ENCODE results near the gene LRP1. TPM values are rescaled to one million over a fixed set of nuclear protein-coding genes. Genes with fewer than 3 reads are reported as not detected.

The LRP1 gene
- total RNA-seq, 2 experiments from 2014 or later: 0.33 to 0.85 TPM

GRCh38 chr12:57223191-57224165 is 95.2 kb downstream of the LRP1 start:
- DNase-seq (peak; percentile 82), ATAC-seq (peak; percentile 72)
- peaks cover 79% of the 10 kb centered on the region for H3K27me3 Mint-ChIP-seq
- peak overlapping the region; percentile 1 for H3K27ac Mint-ChIP-seq
- peaks cover 57% of the 10 kb centered on the region for H3K4me1 Mint-ChIP-seq
- H3K9me3 Mint-ChIP-seq (ENCODE audit: low read depth): no peaks in the 10 kb centered on the region
- H3K36me3 Mint-ChIP-seq: no peaks in the 10 kb centered on the region
- H3K4me3 Mint-ChIP-seq: peak overlapping the region; percentile 5
- CTCF ChIA-PET: interaction anchor here (1.0 to 13.2 kb wide), 6 partner anchors 8 to 233 kb away, joined by 3 to 540 read pairs (median 5); partner anchors contain the start of genes INHBE and NXPH4

- H3K4me1 Mint-ChIP-seq: peaks cover 66% of the 10 kb centered on the region
- DNase-seq (no peak), ATAC-seq (no peak)
- no peaks in the 10 kb centered on the region for H3K36me3 Mint-ChIP-seq
- CTCF ChIA-PET: interaction anchor here (0.5 to 13.2 kb wide), 7 partner anchors 9 to 463 kb away, joined by 3 to 540 read pairs (median 4); partner anchors contain the start of genes INHBE, NXPH4 and STAC3
- H3K4me3 Mint-ChIP-seq: no peak overlapping the region
- H3K9me3 Mint-ChIP-seq (ENCODE audit: low read depth): no peaks in the 10 kb centered on the region
- peaks cover 69% of the 10 kb centered on the region for H3K27me3 Mint-ChIP-seq
- H3K27ac Mint-ChIP-seq: no peak overlapping the region
Observed at GRCh38 chr12:57224278-57224972, 96.1 kb downstream of the LRP1 start.

GRCh38 chr12:57224973-57225679 is 96.8 kb downstream of the LRP1 start:
- CTCF ChIA-PET: interaction anchor here (0.5 to 13.2 kb wide), 7 partner anchors 8 to 464 kb away, joined by 3 to 540 read pairs (median 4); partner anchors contain the start of genes INHBE, NXPH4 and STAC3
- Mint-ChIP-seq H3K4me1 (peaks cover 66% of the 10 kb centered on the region), H3K27ac (peak overlapping the region; percentile 71), H3K27me3 (peaks cover 64% of the 10 kb centered on the region), H3K36me3 (peaks cover 2% of the 10 kb centered on the region), H3K9me3 (ENCODE audit: low read depth) (no peaks in the 10 kb centered on the region), H3K4me3 (peak overlapping the region; percentile 62)
- ATAC-seq (peak; percentile 54), DNase-seq (peak; percentile 69)

- no peak for ATAC-seq
- CTCF ChIA-PET: interaction anchor here (13.1 to 13.2 kb wide), 2 partner anchors 10 to 15 kb away, joined by 248 to 540 read pairs; partner anchors contain the start of gene NXPH4
- peaks cover 60% of the 10 kb centered on the region for H3K27me3 Mint-ChIP-seq
Observed at GRCh38 chr12:57225680-57226210, 97.5 kb downstream of the LRP1 start.

GRCh38 chr12:57226588-57227314 is 98.5 kb downstream of the LRP1 start:
- ATAC-seq (no peak), DNase-seq (no peak)
- Mint-ChIP-seq H3K9me3 (ENCODE audit: low read depth) (no peaks in the 10 kb centered on the region), H3K27me3 (peaks cover 50% of the 10 kb centered on the region), H3K4me3 (no peak overlapping the region), H3K4me1 (peaks cover 74% of the 10 kb centered on the region), H3K36me3 (peaks cover 10% of the 10 kb centered on the region), H3K27ac (no peak overlapping the region)
- CTCF ChIA-PET: interaction anchor here (1.0 to 13.2 kb wide), 6 partner anchors 11 to 226 kb away, joined by 3 to 540 read pairs (median 4); partner anchors contain the start of gene NXPH4

More at GRCh38 chr12:57225680-57226210, 97.5 kb downstream of the LRP1 start:
- no peak for DNase-seq
- peaks cover 69% of the 10 kb centered on the region for H3K4me1 Mint-ChIP-seq
- peak overlapping the region; percentile 53 for H3K4me3 Mint-ChIP-seq
- peaks cover 8% of the 10 kb centered on the region for H3K36me3 Mint-ChIP-seq
- peak overlapping the region; percentile 46 for H3K27ac Mint-ChIP-seq
- H3K9me3 Mint-ChIP-seq (ENCODE audit: low read depth): no peaks in the 10 kb centered on the region

- ATAC-seq (no peak), DNase-seq (no peak)
- Mint-ChIP-seq H3K36me3 (peaks cover 17% of the 10 kb centered on the region), H3K4me3 (no peak overlapping the region), H3K9me3 (ENCODE audit: low read depth) (no peaks in the 10 kb centered on the region), H3K4me1 (peaks cover 70% of the 10 kb centered on the region), H3K27ac (no peak overlapping the region), H3K27me3 (peaks cover 43% of the 10 kb centered on the region)
- CTCF ChIA-PET: interaction anchor here (1.0 to 13.2 kb wide), 6 partner anchors 12 to 225 kb away, joined by 3 to 540 read pairs (median 4); partner anchors contain the start of gene NXPH4
Observed at GRCh38 chr12:57227315-57228115, 99.2 kb downstream of the LRP1 start.

GRCh38 chr12:57229046-57229633 is 100.9 kb downstream of the LRP1 start:
- CTCF ChIA-PET: interaction anchor here (0.8 to 13.2 kb wide), 11 partner anchors 11 to 233 kb away, joined by 3 to 540 read pairs (median 6); partner anchors contain the start of genes NXPH4 and STAT6
- Mint-ChIP-seq H3K27ac (peak overlapping the region; percentile 94), H3K9me3 (ENCODE audit: low read depth) (no peaks in the 10 kb centered on the region), H3K27me3 (peaks cover 29% of the 10 kb centered on the region), H3K4me1 (peaks cover 57% of the 10 kb centered on the region), H3K4me3 (peak overlapping the region; percentile 95), H3K36me3 (peaks cover 31% of the 10 kb centered on the region)
- ATAC-seq (peak; percentile 28), DNase-seq (peak; percentile 62)

- H3K27me3 Mint-ChIP-seq: peaks cover 24% of the 10 kb centered on the region
- CTCF ChIA-PET: interaction anchor here (0.6 to 13.2 kb wide), 12 partner anchors 11 to 232 kb away, joined by 3 to 540 read pairs (median 6); partner anchors contain the start of genes NXPH4 and STAT6
- DNase-seq (peak; percentile 96), ATAC-seq (peak; percentile 79)
- H3K4me3 Mint-ChIP-seq: peak within 1 kb of the TSS; percentile 95
- peaks cover 52% of the 10 kb centered on the region for H3K4me1 Mint-ChIP-seq
- peak within 1 kb of the TSS; percentile 94 for H3K27ac Mint-ChIP-seq
- peaks cover 37% of the 10 kb centered on the region for H3K36me3 Mint-ChIP-seq
- no peaks in the 10 kb centered on the region for H3K9me3 Mint-ChIP-seq (ENCODE audit: low read depth)
Observed at GRCh38 chr12:57229634-57230380, 101.5 kb downstream of the LRP1 start, which contains the start of gene SHMT2. SHMT2 (plus strand) TSS chr12:57229711; CDS start chr12:57229779, 68 bp downstream.

GRCh38 chr12:57230381-57231155 is 102.3 kb downstream of the LRP1 start:
- ATAC-seq (no peak), DNase-seq (no peak)
- Mint-ChIP-seq H3K9me3 (ENCODE audit: low read depth) (no peaks in the 10 kb centered on the region), H3K27me3 (peaks cover 18% of the 10 kb centered on the region), H3K4me1 (peaks cover 50% of the 10 kb centered on the region), H3K36me3 (peaks cover 37% of the 10 kb centered on the region), H3K27ac (peak overlapping the region; percentile 94), H3K4me3 (peak overlapping the region; percentile 95)
- CTCF ChIA-PET: interaction anchor here (0.6 to 13.2 kb wide), 8 partner anchors 10 to 232 kb away, joined by 3 to 540 read pairs (median 8); partner anchors contain the start of genes NXPH4 and STAT6
